GM12878 (cell line): ENCODE measurements around the gene CDC42BPA. TPM values are rescaled to one million over a fixed set of nuclear protein-coding genes. Genes with fewer than 3 reads are reported as not detected.

Experiments used
- ATAC-seq: fragments of 200-7000 bp; cut with Tn5 transposase; 3 replicates; pipeline ENCODE4 v1.9.1; 2020; ENCODE audit warnings: mild to moderate bottlenecking, moderate library complexity
- BruUV-seq: library from RNA; stranded (reverse); fragments of 400-500 nt; replicated peaks from 2 replicates; lab custom pipeline; 2021; lab: Mats Ljungman, UMichigan
- CTCF ChIA-PET: fragments of 300-600 bp; sonication (Branson Sonifier 250); formaldehyde crosslinking; extraction: SDS; loops from one replicate; lab custom pipeline; 2021; ENCODE audit warnings: inconsistent platforms; lab: Yijun Ruan, JAX
- POLR2A ChIA-PET: fragments of 350-600 bp; formaldehyde crosslinking; extraction: SDS; loops from one replicate; lab custom pipeline; 2021; ENCODE audit warnings: inconsistent platforms; lab: Charles Lee
- RAD21 ChIA-PET: fragments of 300-600 bp; sonication (Branson Sonifier 250); formaldehyde crosslinking; loops from one replicate; lab custom pipeline; 2023; ENCODE audit warnings: antibody characterized with exemption; ENCODE audit not compliant: unreplicated experiment; lab: Charles Lee
- SMC1A ChIA-PET: fragments of 300-600 bp; sonication (Branson Sonifier 250); formaldehyde crosslinking; loops from one replicate; lab custom pipeline; 2023; ENCODE audit not compliant: unreplicated experiment, uncharacterized antibody; lab: Charles Lee
- DNase-seq: peaks from one replicate; pipeline ENCODE4 v3.0.0-alpha.2; 2011; ENCODE audit warnings: low read depth, low spot score
- FAIRE-seq: peaks from 3 replicates; lab custom pipeline; 2011; peaks lifted over from hg19 to GRCh38; lab: Jason Lieb, UNC
- H2AFZ ChIP-seq: 2 replicates; pipeline ENCODE4 v1.6.0; 2011; ENCODE audit warnings: low read depth, low read length, control low read depth; ENCODE audit not compliant: control insufficient read depth
- H3K27ac ChIP-seq: 2 replicates; pipeline ENCODE4 v1.5.1; 2011; ENCODE audit warnings: control low read depth; ENCODE audit not compliant: control insufficient read depth, insufficient read depth
- H3K27me3 ChIP-seq, 2 experiments: replicated peaks in 1 of 2; 2 replicates each; pipeline versions ENCODE4 v1.6.0 to v1.6.1; 2011; ENCODE audit warnings: low read length in 1 of 2; ENCODE audit not compliant: control insufficient read depth in 2 of 2, insufficient read depth in 2 of 2
- H3K36me3 ChIP-seq, 2 experiments: 2 replicates each; pipeline ENCODE4 v1.5.1; 2011; ENCODE audit warnings: low read length in 1 of 2; ENCODE audit not compliant: control insufficient read depth in 2 of 2, insufficient read depth in 2 of 2
- H3K4me1 ChIP-seq: 2 replicates; pipeline ENCODE4 v1.6.1; 2011; ENCODE audit warnings: mild to moderate bottlenecking, low read length, moderate library complexity, mixed read lengths; ENCODE audit not compliant: control insufficient read depth, insufficient read depth
- H3K4me2 ChIP-seq: 2 replicates; pipeline ENCODE4 v1.6.0; 2011; ENCODE audit warnings: control low read depth; ENCODE audit not compliant: control insufficient read depth, insufficient read depth
- H3K4me3 ChIP-seq: fragments of 200-600 bp; sonication (generic); 2 replicates; pipeline ENCODE4 v1.5.1; 2016
- H3K79me2 ChIP-seq: 2 replicates; pipeline ENCODE4 v1.6.0; 2011; ENCODE audit warnings: low read length; ENCODE audit not compliant: control insufficient read depth, insufficient read depth
- H3K9ac ChIP-seq: 2 replicates; pipeline ENCODE4 v1.8.0; 2011; ENCODE audit warnings: low read length, control low read depth, mixed read lengths; ENCODE audit not compliant: control insufficient read depth, insufficient read depth
- H3K9me3 ChIP-seq: replicated peaks from 3 replicates; pipeline ENCODE4 v1.5.1; 2011; ENCODE audit warnings: mild to moderate bottlenecking, low read length; ENCODE audit not compliant: control insufficient read depth, insufficient read depth
- H4K20me1 ChIP-seq: 2 replicates; pipeline ENCODE4 v1.6.0; 2011; ENCODE audit not compliant: control insufficient read depth, insufficient read depth
- FOS ChIP-seq: IDR thresholded peaks from 3 replicates; pipeline ENCODE4 v1.6.1; 2011; ENCODE audit warnings: borderline replicate concordance; ENCODE audit not compliant: insufficient read length; ENCODE audit errors: extremely low read depth
- MTA2 ChIP-seq: fragments of 450-650 bp; IDR thresholded peaks from 2 replicates; pipeline ENCODE4 v1.6.1; 2016; ENCODE audit warnings: low read depth, mild to moderate bottlenecking, moderate library complexity
- NFIC ChIP-seq: IDR thresholded peaks from 2 replicates; pipeline ENCODE4 v1.6.1; 2012; ENCODE audit warnings: low read depth, mild to moderate bottlenecking, inconsistent platforms, low read length, moderate library complexity
- NFYA ChIP-seq: IDR thresholded peaks from 2 replicates; pipeline ENCODE4 v1.6.1; 2011; ENCODE audit warnings: low read depth, mild to moderate bottlenecking, low read length, improper control_type of control experiment, borderline replicate concordance
- RAD21 ChIP-seq: IDR thresholded peaks from 2 replicates; pipeline ENCODE4 v1.6.1; 2011; ENCODE audit warnings: mild to moderate bottlenecking, low read depth, low read length, moderate library complexity; ENCODE audit not compliant: insufficient read depth
- ZNF207 ChIP-seq: fragments of 450-650 bp; IDR thresholded peaks from 2 replicates; pipeline ENCODE4 v1.6.1; 2014; ENCODE audit warnings: antibody characterized with exemption, mild to moderate bottlenecking, borderline replicate concordance
- WGBS: methylation state at CpG from one replicate; pipeline ENCODE4 v1.1.6; 2016; ENCODE audit warnings: low lambda C conversion rate; ENCODE audit not compliant: insufficient replicate concordance, insufficient coverage; ENCODE audit errors: missing lambda C conversion rate; 5-methylcytosine and 5-hydroxymethylcytosine counted together
- in situ Hi-C: fragments of 300-500 bp; cut with MboI; formaldehyde crosslinking; loops from 9 replicates; pipeline ENCODE4 v1.14.3; 2018; ENCODE audit warnings: mixed read lengths
- intact Hi-C: fragments of 100-400 bp; cut with micrococcal nuclease; formaldehyde crosslinking; loops from one replicate; pipeline ENCODE4 v1.14.2; 2022; ENCODE audit not compliant: unreplicated experiment
- polyA plus RNA-seq, 11 experiments: library from polyadenylated mRNA; depleted of rRNA in 4 of 11; unstranded in 6 of 11; stranded (reverse) in 5 of 11; fragments of >200 nt; fragmentation: Nextera tagmentation in 4 of 11; fragmentation: Illumina TruSeq in 1 of 11; extraction: Ambion mirVana in 4 of 11; extraction: Trizol in 1 of 11; gene quantifications; 1 replicate in 1 of 11; 2 replicates in 10 of 11; pipeline versions ENCODE4 v1.2.1 to v1.2.3, GENCODE V29; 2011 to 2016; ENCODE audit warnings: inconsistent platforms in 2 of 11, missing spikeins in 2 of 11, low read depth in 1 of 11
- total RNA-seq, 4 experiments: library from RNA; depleted of rRNA in 3 of 4; stranded (reverse); fragments of >200 nt in 3 of 4; fragmentation: Illumina TruSeq in 1 of 4; extraction: Trizol in 1 of 4; gene quantifications; 2 replicates each; pipeline versions ENCODE4 v1.2.1 to v1.2.3, GENCODE V29; 2013 to 2021
- TF ChIP-seq, protein P1 (sequence below): fragments of 150-350 bp; IDR thresholded peaks from 2 replicates; pipeline ENCODE4 v1.6.1; 2016; ENCODE audit warnings: low read depth, low read length
- TF ChIP-seq, protein P2 (sequence below), 3 experiments: IDR thresholded peaks in 2 of 3; conservative IDR thresholded peaks in 1 of 3; 2 replicates each; pipeline ENCODE4 v1.5.1; 2011; ENCODE audit warnings: low read depth in 3 of 3, low read length in 3 of 3, mild to moderate bottlenecking in 3 of 3, control low read depth in 2 of 3, moderate library complexity in 2 of 3, inconsistent platforms in 1 of 3, mixed read lengths in 1 of 3; ENCODE audit not compliant: control insufficient read depth in 2 of 3, insufficient read depth in 1 of 3; ENCODE audit errors: extremely low read depth in 1 of 3
- TF ChIP-seq, protein P3 (sequence below): IDR thresholded peaks from 2 replicates; pipeline ENCODE4 v1.6.1; 2011; ENCODE audit warnings: mild to moderate bottlenecking, low read depth, low read length, moderate library complexity; ENCODE audit not compliant: insufficient replicate concordance

CDC42BPA gene
- total and polyA plus RNA-seq, 10 of the 15 experiments (the other 5 are each of a cell fraction or from before 2014, with no cell fraction given), result 0.02 to 0.52 (median 0.10) TPM

DNA sequence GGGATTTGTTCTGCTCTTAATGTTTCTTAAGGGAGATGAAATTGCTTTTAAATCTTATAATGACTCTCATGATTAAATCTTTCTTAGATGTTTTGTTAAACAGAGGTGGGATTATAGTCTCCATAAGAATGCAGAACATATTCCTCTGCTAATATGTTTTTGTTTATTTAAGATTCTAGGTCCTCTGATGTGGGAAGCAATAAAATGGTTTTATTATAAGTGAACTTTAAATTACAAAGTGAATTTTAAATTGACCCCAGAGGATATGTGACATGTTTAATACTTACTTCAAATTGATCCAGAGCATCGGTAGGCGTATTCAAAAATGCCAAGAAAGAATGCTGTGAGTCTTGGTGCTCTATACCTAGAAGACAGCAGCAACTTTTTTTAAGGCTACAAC lies 248.8 kb downstream of the CDC42BPA start:
- 87% methylated on average over 2 of the region's 2 CpGs for WGBS
- H3K27me3 ChIP-seq, result no peaks in the 10 kb centered on the region
- DNase-seq (no peak), FAIRE-seq (no peak), ATAC-seq (no peak)
- intact Hi-C loops, result no loop called here
- H3K27ac ChIP-seq, result no peak overlapping the region
- POLR2A ChIA-PET, result no interaction called here
- no peak for TF ChIP-seq ZNF207
- no peak overlapping the region for H3K4me3 ChIP-seq
- no peaks in the 10 kb centered on the region for H3K4me1 ChIP-seq
- H3K79me2 ChIP-seq, result no peaks in the 10 kb centered on the region
- H4K20me1 ChIP-seq, result no peaks in the 10 kb centered on the region
- no peak overlapping the region for H3K4me2 ChIP-seq
- no peaks in the 10 kb centered on the region for H3K36me3 ChIP-seq
- no TSS peak for BruUV-seq
- in situ Hi-C loops, result no loop called here
- no peaks in the 10 kb centered on the region for H3K9me3 ChIP-seq
- CTCF ChIA-PET, result interaction anchor here (1.2 kb wide), 1 partner anchor 157 kb away, joined by 3 read pairs; no protein-coding TSS in a partner anchor
- no peak overlapping the region for H2AFZ ChIP-seq
- RAD21 ChIA-PET, result no interaction called here
- SMC1A ChIA-PET, result interaction anchor here (0.5 kb wide), 1 partner anchor 9 kb away, joined by 3 read pairs; no protein-coding TSS in a partner anchor
- H3K9ac ChIP-seq, result no peak overlapping the region

DNA sequence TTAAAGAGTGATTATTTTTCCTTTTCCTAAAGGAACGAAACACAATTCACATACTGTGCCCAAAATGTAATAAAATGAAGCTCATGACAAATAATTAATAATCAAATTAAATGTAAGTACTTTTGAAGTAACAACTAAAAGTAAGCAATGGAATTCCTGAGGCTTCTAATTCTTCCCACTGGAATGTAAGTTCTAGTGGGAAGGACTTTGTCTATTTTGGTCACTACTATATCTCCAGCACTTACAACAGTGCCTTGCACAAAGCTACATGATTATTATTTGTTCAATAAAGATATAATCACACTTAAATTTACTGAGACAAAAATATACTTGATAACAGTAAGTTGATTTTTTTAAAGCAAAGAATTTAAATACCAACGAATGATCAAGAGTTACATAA lies 249.4 kb downstream of the CDC42BPA start:
- Histone ChIP-seq H3K79me2 (no peaks in the 10 kb centered on the region), H3K9ac (no peak overlapping the region), H3K4me3 (no peak overlapping the region), H3K36me3 (no peaks in the 10 kb centered on the region), H4K20me1 (no peaks in the 10 kb centered on the region), H2AFZ (no peak overlapping the region), H3K27ac (no peak overlapping the region), H3K27me3 (no peaks in the 10 kb centered on the region), H3K4me1 (no peaks in the 10 kb centered on the region), H3K4me2 (no peak overlapping the region), H3K9me3 (no peaks in the 10 kb centered on the region)
- FAIRE-seq, result no peak
- ChIA-PET SMC1A (interaction anchor here (0.5 kb wide), 1 partner anchor 9 kb away, joined by 3 read pairs; no protein-coding TSS in a partner anchor), CTCF (interaction anchor here (0.5 to 1.2 kb wide), 2 partner anchors 149 to 157 kb away, joined by 3 read pairs; no protein-coding TSS in a partner anchor), RAD21 (no interaction called here), POLR2A (no interaction called here)
- intact Hi-C loops (no loop called here), in situ Hi-C loops (no loop called here)
- no peak for DNase-seq
- ATAC-seq, result no peak
- WGBS, result 11% methylated on average over 2 of the region's 2 CpGs
- no TSS peak for BruUV-seq
- TF ChIP-seq RAD21 (no peak), FOS (no peak), NFIC (no peak), MTA2 (no peak), NFYA (no peak)
- TF ChIP-seq, protein P1, sequence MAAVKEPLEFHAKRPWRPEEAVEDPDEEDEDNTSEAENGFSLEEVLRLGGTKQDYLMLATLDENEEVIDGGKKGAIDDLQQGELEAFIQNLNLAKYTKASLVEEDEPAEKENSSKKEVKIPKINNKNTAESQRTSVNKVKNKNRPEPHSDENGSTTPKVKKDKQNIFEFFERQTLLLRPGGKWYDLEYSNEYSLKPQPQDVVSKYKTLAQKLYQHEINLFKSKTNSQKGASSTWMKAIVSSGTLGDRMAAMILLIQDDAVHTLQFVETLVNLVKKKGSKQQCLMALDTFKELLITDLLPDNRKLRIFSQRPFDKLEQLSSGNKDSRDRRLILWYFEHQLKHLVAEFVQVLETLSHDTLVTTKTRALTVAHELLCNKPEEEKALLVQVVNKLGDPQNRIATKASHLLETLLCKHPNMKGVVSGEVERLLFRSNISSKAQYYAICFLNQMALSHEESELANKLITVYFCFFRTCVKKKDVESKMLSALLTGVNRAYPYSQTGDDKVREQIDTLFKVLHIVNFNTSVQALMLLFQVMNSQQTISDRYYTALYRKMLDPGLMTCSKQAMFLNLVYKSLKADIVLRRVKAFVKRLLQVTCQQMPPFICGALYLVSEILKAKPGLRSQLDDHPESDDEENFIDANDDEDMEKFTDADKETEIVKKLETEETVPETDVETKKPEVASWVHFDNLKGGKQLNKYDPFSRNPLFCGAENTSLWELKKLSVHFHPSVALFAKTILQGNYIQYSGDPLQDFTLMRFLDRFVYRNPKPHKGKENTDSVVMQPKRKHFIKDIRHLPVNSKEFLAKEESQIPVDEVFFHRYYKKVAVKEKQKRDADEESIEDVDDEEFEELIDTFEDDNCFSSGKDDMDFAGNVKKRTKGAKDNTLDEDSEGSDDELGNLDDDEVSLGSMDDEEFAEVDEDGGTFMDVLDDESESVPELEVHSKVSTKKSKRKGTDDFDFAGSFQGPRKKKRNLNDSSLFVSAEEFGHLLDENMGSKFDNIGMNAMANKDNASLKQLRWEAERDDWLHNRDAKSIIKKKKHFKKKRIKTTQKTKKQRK, result no peak
- TF ChIP-seq, protein P2, sequence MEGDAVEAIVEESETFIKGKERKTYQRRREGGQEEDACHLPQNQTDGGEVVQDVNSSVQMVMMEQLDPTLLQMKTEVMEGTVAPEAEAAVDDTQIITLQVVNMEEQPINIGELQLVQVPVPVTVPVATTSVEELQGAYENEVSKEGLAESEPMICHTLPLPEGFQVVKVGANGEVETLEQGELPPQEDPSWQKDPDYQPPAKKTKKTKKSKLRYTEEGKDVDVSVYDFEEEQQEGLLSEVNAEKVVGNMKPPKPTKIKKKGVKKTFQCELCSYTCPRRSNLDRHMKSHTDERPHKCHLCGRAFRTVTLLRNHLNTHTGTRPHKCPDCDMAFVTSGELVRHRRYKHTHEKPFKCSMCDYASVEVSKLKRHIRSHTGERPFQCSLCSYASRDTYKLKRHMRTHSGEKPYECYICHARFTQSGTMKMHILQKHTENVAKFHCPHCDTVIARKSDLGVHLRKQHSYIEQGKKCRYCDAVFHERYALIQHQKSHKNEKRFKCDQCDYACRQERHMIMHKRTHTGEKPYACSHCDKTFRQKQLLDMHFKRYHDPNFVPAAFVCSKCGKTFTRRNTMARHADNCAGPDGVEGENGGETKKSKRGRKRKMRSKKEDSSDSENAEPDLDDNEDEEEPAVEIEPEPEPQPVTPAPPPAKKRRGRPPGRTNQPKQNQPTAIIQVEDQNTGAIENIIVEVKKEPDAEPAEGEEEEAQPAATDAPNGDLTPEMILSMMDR (IDR thresholded peaks at IDR 0.05 in 2 of 3, conservative IDR thresholded peaks at IDR 0.05 in 1 of 3; ENCODE audit: control insufficient read depth in 2 of 3, extremely low read depth in 1 of 3, insufficient read depth in 1 of 3, low read depth in 3 of 3, low read length in 3 of 3), result no peak
- TF ChIP-seq, protein P3, sequence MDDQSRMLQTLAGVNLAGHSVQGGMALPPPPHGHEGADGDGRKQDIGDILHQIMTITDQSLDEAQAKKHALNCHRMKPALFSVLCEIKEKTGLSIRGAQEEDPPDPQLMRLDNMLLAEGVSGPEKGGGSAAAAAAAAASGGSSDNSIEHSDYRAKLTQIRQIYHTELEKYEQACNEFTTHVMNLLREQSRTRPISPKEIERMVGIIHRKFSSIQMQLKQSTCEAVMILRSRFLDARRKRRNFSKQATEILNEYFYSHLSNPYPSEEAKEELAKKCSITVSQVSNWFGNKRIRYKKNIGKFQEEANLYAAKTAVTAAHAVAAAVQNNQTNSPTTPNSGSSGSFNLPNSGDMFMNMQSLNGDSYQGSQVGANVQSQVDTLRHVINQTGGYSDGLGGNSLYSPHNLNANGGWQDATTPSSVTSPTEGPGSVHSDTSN, result no peak
